Stomach (tissue), 9 donors: ENCODE data around the gene IKZF1. TPM values are rescaled to one million over a fixed set of nuclear protein-coding genes. Genes with fewer than 3 reads are reported as not detected.

Source experiments
- DNase-seq, 2 donors: peaks; one replicate each; pipeline versions ENCODE4 v3.0.0 to v3.0.0-alpha.2; 2013 to 2019
- H3K27ac ChIP-seq, 5 donors: fragments of 200-600 bp in 4 of 5; sonication (generic) in 4 of 5; one replicate each; pipeline ENCODE4 v1.5.1; 2013 to 2019; ENCODE audit warnings: mild to moderate bottlenecking in 1 of 5, moderate library complexity in 1 of 5
- H3K27me3 ChIP-seq, 3 donors: fragments of 200-600 bp; sonication (generic); one replicate each; pipeline ENCODE4 v1.5.1; 2017 to 2019; ENCODE audit warnings: mixed run types in 1 of 3
- H3K36me3 ChIP-seq, 4 donors: fragments of 200-600 bp; sonication (generic); 1 replicate in 3 of 4; 2 replicates in 1 of 4; pipeline ENCODE4 v1.5.1; 2016 to 2019
- H3K4me1 ChIP-seq, 4 donors: fragments of 200-600 bp; sonication (generic); one replicate each; pipeline ENCODE4 v1.5.1; 2016 to 2019
- H3K4me3 ChIP-seq, 4 donors: fragments of 200-600 bp; sonication (generic) in 3 of 4; one replicate each; pipeline ENCODE4 v1.5.1; 2016 to 2019; ENCODE audit warnings: mild to moderate bottlenecking in 1 of 4
- H3K9me3 ChIP-seq, 4 donors: fragments of 200-600 bp; sonication (generic); one replicate each; pipeline ENCODE4 v1.5.1; 2016 to 2019
- EP300 ChIP-seq: sonication (generic); formaldehyde crosslinking; IDR thresholded peaks from one replicate; pipeline ENCODE4 v1.6.1; 2017; ENCODE audit warnings: antibody characterized with exemption
- POLR2A ChIP-seq, 4 donors: fragments of 450-650 bp; IDR thresholded peaks; one replicate each; pipeline ENCODE4 v1.6.1; 2016; ENCODE audit warnings: antibody characterized with exemption in 4 of 4, control low read depth in 2 of 4, mild to moderate bottlenecking in 1 of 4, moderate library complexity in 1 of 4
- POLR2AphosphoS5 ChIP-seq, 3 donors: sonication (generic); formaldehyde crosslinking; IDR thresholded peaks; one replicate each; pipeline ENCODE4 v1.6.1; 2016; ENCODE audit warnings: antibody characterized with exemption in 3 of 3
- WGBS, 5 donors: extraction: QIAGEN DNeasy Blood & Tissue Kit in 3 of 5; methylation state at CpG; one replicate each; pipeline versions ENCODE4 v1.1.5 to v1.1.7; 2013 to 2018; 5-methylcytosine and 5-hydroxymethylcytosine counted together
- intact Hi-C: fragments of 100-400 bp; cut with DNase I; formaldehyde crosslinking; loops from one replicate; pipeline ENCODE4 v1.15.1; 2023; ENCODE audit warnings: low total_unique reads
- polyA plus RNA-seq, 3 donors: library from polyadenylated mRNA; stranded (reverse); fragments of 200-250 nt; gene quantifications; one replicate each; pipeline ENCODE4 v1.2.3, GENCODE V29; 2013
- total RNA-seq, 5 donors: library from RNA; depleted of rRNA; stranded (reverse); fragments of >200 nt; gene quantifications; one replicate each; pipeline versions ENCODE4 v1.1.0 to v1.2.3, GENCODE V29; 2014 to 2016
- TF ChIP-seq, protein P1 (sequence below), 7 experiments: fragments of 450-650 bp in 4 of 7; fragments of 200-600 bp in 3 of 7; sonication (generic) in 3 of 7; IDR thresholded peaks; one replicate each; pipeline ENCODE4 v1.5.1; 2016 to 2019; ENCODE audit warnings: antibody characterized with exemption in 7 of 7, control low read depth in 2 of 7, mild to moderate bottlenecking in 1 of 7
- donor health status: healthy with polysubstance abuse.
- donor health status: Bipolar disorder and iron deficiency.
- donor health status: healthy.

Gene IKZF1
- total and polyA plus RNA-seq, 8 donors, result 1.5 to 139 (median 9.7) TPM

GRCh38 chr7:50421043-50421442, 116.5 kb downstream of the IKZF1 start:
- Histone ChIP-seq H3K9me3 (no peaks in the 10 kb centered on the region), H3K4me3 (no peak overlapping the region), H3K27ac (no peak overlapping the region), H3K36me3 (no peaks in the 10 kb centered on the region), H3K27me3 (no peaks in the 10 kb centered on the region), H3K4me1 (peaks cover 0 to 18% (median 0%) of the 10 kb centered on the region in 4 donors)
- TF ChIP-seq POLR2A (IDR thresholded peaks at IDR 0.05), result no peak
- TF ChIP-seq EP300, result no peak
- TF ChIP-seq POLR2AphosphoS5 (IDR thresholded peaks at IDR 0.05), result no peak
- TF ChIP-seq, protein P1, sequence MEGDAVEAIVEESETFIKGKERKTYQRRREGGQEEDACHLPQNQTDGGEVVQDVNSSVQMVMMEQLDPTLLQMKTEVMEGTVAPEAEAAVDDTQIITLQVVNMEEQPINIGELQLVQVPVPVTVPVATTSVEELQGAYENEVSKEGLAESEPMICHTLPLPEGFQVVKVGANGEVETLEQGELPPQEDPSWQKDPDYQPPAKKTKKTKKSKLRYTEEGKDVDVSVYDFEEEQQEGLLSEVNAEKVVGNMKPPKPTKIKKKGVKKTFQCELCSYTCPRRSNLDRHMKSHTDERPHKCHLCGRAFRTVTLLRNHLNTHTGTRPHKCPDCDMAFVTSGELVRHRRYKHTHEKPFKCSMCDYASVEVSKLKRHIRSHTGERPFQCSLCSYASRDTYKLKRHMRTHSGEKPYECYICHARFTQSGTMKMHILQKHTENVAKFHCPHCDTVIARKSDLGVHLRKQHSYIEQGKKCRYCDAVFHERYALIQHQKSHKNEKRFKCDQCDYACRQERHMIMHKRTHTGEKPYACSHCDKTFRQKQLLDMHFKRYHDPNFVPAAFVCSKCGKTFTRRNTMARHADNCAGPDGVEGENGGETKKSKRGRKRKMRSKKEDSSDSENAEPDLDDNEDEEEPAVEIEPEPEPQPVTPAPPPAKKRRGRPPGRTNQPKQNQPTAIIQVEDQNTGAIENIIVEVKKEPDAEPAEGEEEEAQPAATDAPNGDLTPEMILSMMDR (IDR thresholded peaks at IDR 0.05), result no peak
- no peak for DNase-seq
- intact Hi-C loops, result no loop called here
- 58 to 81% (median 72%) methylated on average over 3 of the region's 3 CpGs for WGBS, 5 donors

DNA sequence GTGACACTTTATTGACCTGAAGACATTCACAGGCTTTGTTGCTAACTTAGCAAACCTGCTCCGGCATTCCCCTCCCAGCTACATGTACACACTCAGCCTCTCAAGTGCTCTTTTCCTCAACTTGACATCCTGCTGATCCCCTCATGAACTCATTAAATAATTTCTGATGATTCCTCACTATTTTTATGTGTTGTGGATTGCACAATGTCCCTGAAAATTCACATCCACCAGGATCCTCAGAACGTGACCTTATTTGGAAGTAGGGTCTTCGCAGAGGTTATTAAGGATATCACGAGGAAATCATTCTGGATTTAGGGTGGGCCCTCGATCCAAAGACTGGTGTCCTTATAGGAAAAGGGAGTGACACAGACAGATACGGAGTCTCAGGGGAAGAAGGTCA, 118.3 kb downstream of the IKZF1 start:
- H3K4me3 ChIP-seq, result no peak overlapping the region
- no peaks in the 10 kb centered on the region for H3K9me3 ChIP-seq
- TF ChIP-seq EP300 (no peak), POLR2A (IDR thresholded peaks at IDR 0.05) (no peak), POLR2AphosphoS5 (IDR thresholded peaks at IDR 0.05) (no peak)
- TF ChIP-seq, protein P1 (IDR thresholded peaks at IDR 0.05), result no peak
- no peaks in the 10 kb centered on the region for H3K27me3 ChIP-seq
- H3K4me1 ChIP-seq, result peaks cover 0 to 4% (median 0%) of the 10 kb centered on the region in 4 donors
- intact Hi-C loops, result no loop called here
- WGBS, 5 donors, result 73 to 92% (median 89%) methylated on average over 6 of the region's 6 CpGs
- no peaks in the 10 kb centered on the region for H3K36me3 ChIP-seq
- H3K27ac ChIP-seq, result no peak overlapping the region
- no peak for DNase-seq

- Histone ChIP-seq H3K27me3 (no peaks in the 10 kb centered on the region), H3K9me3 (no peaks in the 10 kb centered on the region), H3K4me1 (no peaks in the 10 kb centered on the region), H3K36me3 (no peaks in the 10 kb centered on the region), H3K27ac (no peak overlapping the region), H3K4me3 (no peak overlapping the region)
- TF ChIP-seq, protein P1 (IDR thresholded peaks at IDR 0.05), result no peak
- TF ChIP-seq POLR2AphosphoS5 (IDR thresholded peaks at IDR 0.05) (no peak), POLR2A (IDR thresholded peaks at IDR 0.05) (no peak)
- intact Hi-C loops, result no loop called here
- DNase-seq, result no peak
- WGBS, 5 donors, result 68 to 79% (median 76%) methylated on average over 4 of the region's 4 CpGs
These were observed 119.3 kb downstream of the IKZF1 start for GRCh38 chr7:50423860-50424259.

- no peak for TF ChIP-seq POLR2AphosphoS5 (IDR thresholded peaks at IDR 0.05)
- no peak for TF ChIP-seq POLR2A (IDR thresholded peaks at IDR 0.05)
- TF ChIP-seq, protein P1 (IDR thresholded peaks at IDR 0.05), result no peak
- TF ChIP-seq EP300, result no peak
- no peak overlapping the region for H3K27ac ChIP-seq
- WGBS, 5 donors, result 89 to 94% (median 90%) methylated on average over 6 of the region's 6 CpGs
- no peak for DNase-seq
- H3K4me3 ChIP-seq, result no peak overlapping the region
- no peaks in the 10 kb centered on the region for H3K9me3 ChIP-seq
- H3K4me1 ChIP-seq, result no peaks in the 10 kb centered on the region
- intact Hi-C loops, result no loop called here
- no peaks in the 10 kb centered on the region for H3K27me3 ChIP-seq
- H3K36me3 ChIP-seq, result no peaks in the 10 kb centered on the region
These were observed 120.8 kb downstream of the IKZF1 start for GRCh38 chr7:50425318-50425717.
